Measurements from ENCODE around the gene CORO7. TPM values are rescaled to one million over a fixed set of nuclear protein-coding genes. Genes with fewer than 3 reads are reported as not detected.

Gene CORO7
- polyA plus RNA-seq, 3 donors: 14.7 to 26.7 (median 21.5) TPM

GRCh38 chr16:4433228-4433627 lies 16.8 kb upstream of the CORO7 start:
- no peak for DNase-seq (ENCODE audit: extremely low read depth in 1 of 11, low read depth in 9 of 11, low spot score in 4 of 11)

GRCh38 chr16:4431023-4431422 lies 14.6 kb upstream of the CORO7 start:
- no peak for DNase-seq (ENCODE audit: extremely low read depth in 1 of 11, low read depth in 9 of 11, low spot score in 4 of 11)

GRCh38 chr16:4428500-4428899 lies 12.1 kb upstream of the CORO7 start:
- no peak for DNase-seq (ENCODE audit: extremely low read depth in 1 of 11, low read depth in 9 of 11, low spot score in 4 of 11)

GRCh38 chr16:4426722-4427372 lies 10.5 kb upstream of the CORO7 start:
- DNase-seq (ENCODE audit: extremely low read depth in 1 of 11, low read depth in 9 of 11, low spot score in 4 of 11): no peak

- DNase-seq (ENCODE audit: extremely low read depth in 1 of 11, low read depth in 9 of 11, low spot score in 4 of 11): no peak
These were observed 9.8 kb upstream of the CORO7 start for GRCh38 chr16:4426021-4426684.

- DNase-seq (ENCODE audit: extremely low read depth in 1 of 11, low read depth in 9 of 11, low spot score in 4 of 11): peak; percentile 77 to 95 (median 91)
These were observed 9.1 kb upstream of the CORO7 start, which contains the start of gene DNAJA3 for GRCh38 chr16:4425378-4426020. DNAJA3 (plus strand) TSS chr16:4425868; CDS start chr16:4425882, 14 bp downstream.

- no peak for DNase-seq (ENCODE audit: extremely low read depth in 1 of 11, low read depth in 9 of 11, low spot score in 4 of 11)
These were observed 4.2 kb upstream of the CORO7 start for GRCh38 chr16:4420505-4421105.

- DNase-seq (ENCODE audit: extremely low read depth in 1 of 11, low read depth in 9 of 11, low spot score in 4 of 11): no peak
These were observed 3.1 kb upstream of the CORO7 start for GRCh38 chr16:4419402-4419959.

GRCh38 chr16:4415538-4416199 lies 727 bp downstream of the CORO7 start:
- no peak for DNase-seq (ENCODE audit: extremely low read depth in 1 of 11, low read depth in 9 of 11, low spot score in 4 of 11)

GRCh38 chr16:4414187-4414917 lies 2.0 kb downstream of the CORO7 start:
- DNase-seq (ENCODE audit: extremely low read depth in 1 of 11, low read depth in 9 of 11, low spot score in 4 of 11): no peak

GRCh38 chr16:4412854-4413253 lies 3.5 kb downstream of the CORO7 start:
- DNase-seq (ENCODE audit: extremely low read depth in 1 of 11, low read depth in 9 of 11, low spot score in 4 of 11): no peak

GRCh38 chr16:4412159-4412558 lies 4.2 kb downstream of the CORO7 start:
- no peak for DNase-seq (ENCODE audit: extremely low read depth in 1 of 11, low read depth in 9 of 11, low spot score in 4 of 11)

- no peak for DNase-seq (ENCODE audit: extremely low read depth in 1 of 11, low read depth in 9 of 11, low spot score in 4 of 11)
These were observed 4.7 kb downstream of the CORO7 start for GRCh38 chr16:4411684-4412083.

GRCh38 chr16:4410335-4411075 lies 5.9 kb downstream of the CORO7 start:
- DNase-seq (ENCODE audit: extremely low read depth in 1 of 11, low read depth in 9 of 11, low spot score in 4 of 11): peak in 6 of 11 donors; percentile 61 to 84 (median 75)

GRCh38 chr16:4409081-4409932 lies 7.1 kb downstream of the CORO7 start:
- DNase-seq (ENCODE audit: extremely low read depth in 1 of 11, low read depth in 9 of 11, low spot score in 4 of 11): no peak

- DNase-seq (ENCODE audit: extremely low read depth in 1 of 11, low read depth in 9 of 11, low spot score in 4 of 11): no peak
These were observed 8.1 kb downstream of the CORO7 start for GRCh38 chr16:4408323-4408690.

All from renal cortex interstitium (tissue), 11 donors.